NT2/D1 (cell line): ENCODE data around the gene C10orf95.

Source experiments
- YY1 ChIP-seq: IDR thresholded peaks from 2 replicates; pipeline ENCODE4 v1.6.1; 2011; ENCODE audit not compliant: insufficient read length, insufficient read depth
- ZNF274 ChIP-seq: IDR thresholded peaks from 2 replicates; pipeline ENCODE4 v1.6.1; 2011; ENCODE audit warnings: mild to moderate bottlenecking, low read depth, low read length

- TF ChIP-seq ZNF274 (no peak), YY1 (no peak)
Measured at GRCh38 chr10:102409604-102410428, 41.5 kb downstream of the C10orf95 start.
